GM10847 (cell line): ENCODE results near the gene NOL4L.

Experiments used
- POLR2A ChIP-seq: IDR thresholded peaks from 2 replicates; pipeline ENCODE4 v1.6.1; 2011; ENCODE audit not compliant: insufficient read length; ENCODE audit errors: extremely low read depth

The NOL4L gene

DNA sequence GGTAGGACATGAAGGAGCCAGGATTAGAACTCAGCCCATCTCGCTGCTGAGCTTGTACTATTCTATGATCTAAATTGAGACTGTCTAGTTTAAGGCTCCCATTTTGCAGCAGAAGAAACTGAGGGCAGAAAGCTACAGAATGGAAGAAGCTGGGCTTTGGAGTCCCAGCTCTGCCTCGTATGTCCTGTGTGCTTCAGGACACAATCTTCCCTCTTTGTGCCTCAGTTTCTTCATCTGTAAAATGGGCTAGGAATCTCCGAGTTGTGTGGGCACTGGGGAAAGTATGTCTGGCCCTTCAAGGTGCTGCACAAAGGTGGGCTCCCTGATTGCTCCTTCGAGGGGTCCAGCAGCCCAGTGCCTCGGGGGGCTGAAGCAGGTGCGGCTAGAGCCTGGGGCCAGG, 20.7 kb downstream of the NOL4L start:
- no peak for TF ChIP-seq POLR2A

DNA sequence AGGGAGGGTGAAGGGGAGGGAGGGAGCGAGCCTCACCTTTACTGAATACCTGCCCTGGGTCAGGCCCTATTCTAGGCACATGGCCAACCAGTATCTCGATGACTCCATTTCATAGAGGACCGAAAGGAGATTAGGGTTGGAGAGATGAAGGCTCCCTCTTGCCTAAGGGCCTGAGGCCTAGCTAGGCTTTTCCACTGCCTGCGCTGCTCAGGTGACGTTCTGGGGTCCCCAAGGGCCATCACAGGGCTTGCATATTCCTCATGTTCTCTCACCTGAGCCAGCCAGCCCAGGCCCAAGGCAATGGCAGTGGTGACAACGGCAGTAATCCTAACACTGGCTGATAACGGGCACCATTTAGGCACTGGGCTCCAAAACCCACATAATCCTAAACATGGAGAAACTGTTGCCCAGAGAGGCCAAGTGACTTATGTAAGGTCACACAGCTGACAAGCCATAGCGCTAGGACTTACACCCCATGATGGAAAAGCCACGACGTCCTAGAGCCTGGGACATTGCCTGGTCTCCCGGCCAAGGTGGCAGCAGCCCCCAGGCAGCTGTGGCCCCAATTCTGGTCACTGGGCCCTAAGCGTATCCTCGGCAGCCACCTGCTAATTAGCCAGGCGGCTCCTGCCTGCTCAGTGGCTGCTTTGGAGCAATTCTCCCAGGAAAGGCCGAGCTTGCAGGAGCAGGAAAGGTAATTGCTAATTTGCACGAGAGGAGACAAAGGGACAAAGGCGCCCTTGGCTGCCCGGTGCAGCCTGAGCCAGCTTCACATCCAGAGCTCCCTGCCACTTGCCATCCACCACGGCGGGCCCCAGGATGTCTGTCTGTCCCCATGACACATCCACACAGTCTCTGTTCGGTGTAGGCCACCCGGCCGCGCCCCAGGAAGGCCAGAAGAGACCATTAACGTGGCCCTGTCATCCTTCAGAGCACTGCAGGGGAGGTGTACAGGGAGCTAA, 21.5 kb downstream of the NOL4L start:
- no peak for TF ChIP-seq POLR2A

DNA sequence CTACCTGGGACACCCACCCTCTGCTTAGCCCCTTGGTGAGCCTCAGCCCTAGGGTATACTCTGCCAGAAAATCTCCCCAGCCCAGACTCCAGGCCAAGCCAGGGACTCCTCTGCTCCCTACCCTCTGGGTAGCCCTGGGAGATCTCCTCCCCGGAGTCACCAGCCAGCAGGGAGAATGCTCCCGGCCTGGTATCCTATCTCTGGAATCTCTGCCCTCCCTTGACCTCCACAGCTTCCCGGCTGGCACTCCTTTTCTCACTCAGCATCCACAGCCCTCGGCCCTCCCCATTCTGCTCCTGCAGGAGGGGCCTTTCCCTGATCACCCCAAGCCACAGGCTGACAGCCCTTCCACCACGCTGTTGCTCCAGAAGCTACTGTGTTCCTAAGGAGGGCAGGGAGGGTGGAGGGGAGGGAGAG, 22.6 kb downstream of the NOL4L start:
- TF ChIP-seq POLR2A = no peak

DNA sequence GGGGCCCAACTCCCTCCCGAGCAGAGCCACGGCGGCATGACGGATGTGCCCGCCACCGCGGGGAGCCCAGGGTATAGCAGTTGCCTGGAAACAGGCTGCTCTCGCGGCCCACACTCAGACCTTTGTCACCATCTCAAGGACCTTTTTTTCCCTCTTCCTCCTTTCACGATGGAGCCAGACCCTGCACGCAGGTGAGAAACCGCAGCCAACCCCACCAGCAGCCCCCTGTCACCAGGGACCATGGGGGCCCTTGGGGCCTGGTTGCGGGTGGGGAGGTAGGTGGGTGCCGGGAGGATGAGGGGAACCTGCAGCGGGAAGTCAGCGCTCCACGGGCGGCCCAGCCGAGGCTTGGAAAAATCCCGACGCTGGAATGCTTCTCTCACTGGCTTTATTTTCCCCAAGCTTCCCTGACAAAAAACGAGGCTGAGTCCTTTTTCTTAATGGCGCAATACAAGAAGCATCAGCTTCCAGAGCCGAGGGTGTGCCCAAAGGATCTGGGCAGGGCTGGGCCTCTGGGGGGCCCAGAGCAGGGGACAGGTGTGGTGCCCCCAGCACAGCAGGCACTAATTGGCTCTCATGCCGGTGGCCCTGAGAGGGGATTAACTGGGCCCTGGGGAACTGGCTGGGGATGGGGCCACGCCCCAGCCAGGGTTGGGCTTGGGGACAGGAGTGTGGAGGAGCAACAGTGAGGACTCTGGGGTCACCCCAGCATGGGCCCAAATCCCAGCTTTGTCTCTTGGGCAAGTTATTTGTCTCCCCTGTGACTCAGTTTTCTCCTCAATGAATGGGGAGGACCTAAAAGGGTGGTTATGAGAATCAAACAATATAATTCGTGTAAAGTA, 23.9 kb downstream of the NOL4L start:
- no peak for TF ChIP-seq POLR2A

GRCh38 chr20:32560482-32560988, 24.6 kb downstream of the NOL4L start:
- TF ChIP-seq POLR2A = no peak

GRCh38 chr20:32559753-32560380, 25.3 kb downstream of the NOL4L start:
- TF ChIP-seq POLR2A = no peak

- TF ChIP-seq POLR2A = no peak
Measured at GRCh38 chr20:32559205-32559752, 25.9 kb downstream of the NOL4L start.

GRCh38 chr20:32558526-32558925, 26.6 kb downstream of the NOL4L start:
- TF ChIP-seq POLR2A = no peak

- no peak for TF ChIP-seq POLR2A
Measured at GRCh38 chr20:32557319-32557718, 27.8 kb downstream of the NOL4L start.

GRCh38 chr20:32556312-32557184, 28.6 kb downstream of the NOL4L start:
- TF ChIP-seq POLR2A = no peak

DNA sequence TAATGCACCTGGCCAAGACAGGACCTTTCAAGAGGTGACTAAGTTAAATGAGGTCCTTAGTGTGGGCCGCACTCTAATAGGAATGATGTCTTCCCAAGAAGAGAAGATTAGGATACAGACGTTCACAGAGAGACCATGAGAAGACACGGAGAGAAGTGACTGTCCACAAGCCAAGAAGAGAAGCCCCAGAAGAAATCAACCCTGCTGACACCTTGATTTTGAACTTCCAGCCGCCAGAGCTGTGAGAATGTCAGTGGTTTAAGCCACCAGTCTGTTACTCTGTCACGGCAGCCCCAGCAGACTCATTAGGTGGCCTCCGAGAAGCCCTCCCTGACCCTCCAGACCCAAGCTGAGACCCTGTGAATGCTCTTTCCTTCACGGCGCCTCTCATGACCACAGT, 29.5 kb downstream of the NOL4L start:
- TF ChIP-seq POLR2A = no peak

DNA sequence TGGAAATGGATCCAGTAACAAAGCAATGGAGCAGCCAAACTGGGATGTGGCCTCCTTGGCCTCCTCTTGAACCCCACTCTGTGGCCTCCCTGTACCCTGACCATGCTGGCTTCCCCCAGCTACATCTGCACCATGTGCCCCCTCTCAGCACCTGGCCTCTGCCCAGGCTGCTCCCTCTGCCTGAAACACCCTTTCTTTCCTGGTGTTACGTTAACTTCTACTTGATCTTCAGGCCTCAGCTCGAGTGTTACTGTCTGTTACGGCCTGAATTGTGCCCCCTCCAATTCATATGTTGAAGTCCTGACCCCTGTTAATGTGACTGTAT, 30.2 kb downstream of the NOL4L start:
- TF ChIP-seq POLR2A = no peak

DNA sequence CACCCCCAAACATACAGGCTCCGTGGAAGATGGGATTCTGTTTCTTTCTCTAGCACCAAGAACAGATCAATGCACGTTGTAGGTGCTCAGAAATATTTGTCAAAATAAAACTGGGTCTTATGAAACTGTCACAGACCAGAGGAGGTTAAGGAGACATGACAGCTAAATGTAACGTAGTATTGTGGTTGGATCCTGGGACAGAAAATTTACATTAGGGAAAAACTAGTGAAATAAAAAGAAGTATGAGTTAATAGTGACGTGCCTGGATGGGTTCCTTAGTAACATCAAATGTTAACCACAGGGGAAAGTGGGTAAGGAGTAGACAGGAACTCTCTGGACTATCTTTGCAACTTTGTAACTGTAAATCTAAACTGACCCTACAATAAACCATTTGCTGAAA, 31.5 kb downstream of the NOL4L start:
- TF ChIP-seq POLR2A = no peak

- no peak for TF ChIP-seq POLR2A
Measured at GRCh38 chr20:32551693-32552092, 33.4 kb downstream of the NOL4L start.
